Mesangial cell (primary cell): Measurements from ENCODE around the gene JMJD6. TPM values are rescaled to one million over a fixed set of nuclear protein-coding genes. Genes with fewer than 3 reads are reported as not detected.

Experiments
- total RNA-seq: library from RNA; depleted of rRNA; stranded (reverse); fragments of >200 nt; gene quantifications from 2 replicates; pipeline ENCODE4 v1.2.3, GENCODE V29; 2015

Gene JMJD6
- total RNA-seq, result 11.7 and 19.6 TPM in 2 replicates

DNA sequence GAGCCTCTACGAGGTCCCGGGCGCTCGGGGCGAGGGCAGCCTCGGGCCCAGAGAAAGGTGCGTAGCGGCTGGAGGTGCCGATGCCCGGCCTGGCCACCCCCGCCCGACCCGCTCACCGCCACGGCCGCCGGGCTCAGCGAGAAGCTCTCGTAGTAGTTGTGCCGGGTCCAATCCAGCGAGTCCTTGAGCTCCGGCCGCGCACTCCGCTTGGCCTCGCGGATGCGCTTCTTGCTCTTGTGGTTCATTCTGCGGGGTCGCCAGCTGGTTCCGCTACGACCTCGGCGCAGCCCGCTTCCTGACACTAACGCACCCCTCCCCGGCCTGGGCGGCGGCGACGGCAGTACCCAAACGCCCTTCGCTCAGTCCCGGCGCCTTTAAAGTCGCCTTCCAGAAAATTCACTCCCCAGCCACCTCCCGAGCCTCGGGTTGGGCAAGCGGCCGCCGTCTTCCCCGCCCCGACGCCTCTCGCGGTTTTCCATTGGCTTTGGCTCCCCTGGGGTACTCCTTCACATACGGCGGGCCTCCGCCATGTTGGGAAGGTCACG is at the start of gene JMJD6:
TSS of gene JMJD6 (minus strand) at position 376 of the 545 bp plus-strand sequence. CDS start at position 245, 131 bp downstream.

DNA sequence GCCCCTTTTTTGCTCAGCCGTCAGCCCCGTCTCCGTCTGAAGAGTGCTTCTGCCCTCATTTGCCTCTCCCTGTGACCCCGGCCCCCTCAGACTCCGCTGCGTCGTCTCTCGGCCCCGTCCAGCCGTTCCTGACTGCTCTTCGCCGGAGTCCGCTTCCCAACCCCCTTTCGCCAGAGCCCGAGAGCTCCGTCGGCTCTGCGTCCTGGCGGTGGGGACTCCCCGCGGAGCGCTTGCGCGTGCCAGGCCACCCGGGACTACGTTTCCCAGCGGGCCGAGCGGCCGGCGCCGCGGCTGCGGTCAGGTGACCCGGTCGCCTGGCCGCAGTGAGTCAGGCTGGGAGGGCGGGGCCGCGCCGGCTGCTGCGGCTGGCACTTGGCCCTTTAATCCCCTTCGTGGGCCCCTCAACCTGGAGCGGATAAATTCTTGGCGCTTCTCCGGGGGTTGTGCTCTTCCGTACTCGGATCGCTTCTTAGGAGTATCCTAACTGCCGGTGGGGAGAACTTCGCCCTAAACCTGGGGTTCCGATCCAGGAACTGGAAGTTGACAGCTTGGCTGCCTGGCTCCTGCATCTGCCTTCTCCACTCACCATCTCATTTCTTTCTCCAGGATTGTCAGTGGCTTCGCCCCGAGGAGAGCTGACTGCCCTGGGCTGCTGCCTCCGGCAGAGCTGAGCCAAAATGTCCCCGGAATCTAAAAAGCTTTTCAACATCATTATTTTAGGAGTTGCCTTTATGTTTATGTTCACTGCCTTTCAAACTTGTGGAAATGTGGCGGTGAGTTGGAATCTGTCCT is 11.5 kb upstream of the JMJD6 start, which contains the start of gene MFSD11:
TSS of gene MFSD11 (plus strand) at position 444 of the 792 bp plus-strand sequence. CDS start at position 678, 234 bp downstream.

DNA sequence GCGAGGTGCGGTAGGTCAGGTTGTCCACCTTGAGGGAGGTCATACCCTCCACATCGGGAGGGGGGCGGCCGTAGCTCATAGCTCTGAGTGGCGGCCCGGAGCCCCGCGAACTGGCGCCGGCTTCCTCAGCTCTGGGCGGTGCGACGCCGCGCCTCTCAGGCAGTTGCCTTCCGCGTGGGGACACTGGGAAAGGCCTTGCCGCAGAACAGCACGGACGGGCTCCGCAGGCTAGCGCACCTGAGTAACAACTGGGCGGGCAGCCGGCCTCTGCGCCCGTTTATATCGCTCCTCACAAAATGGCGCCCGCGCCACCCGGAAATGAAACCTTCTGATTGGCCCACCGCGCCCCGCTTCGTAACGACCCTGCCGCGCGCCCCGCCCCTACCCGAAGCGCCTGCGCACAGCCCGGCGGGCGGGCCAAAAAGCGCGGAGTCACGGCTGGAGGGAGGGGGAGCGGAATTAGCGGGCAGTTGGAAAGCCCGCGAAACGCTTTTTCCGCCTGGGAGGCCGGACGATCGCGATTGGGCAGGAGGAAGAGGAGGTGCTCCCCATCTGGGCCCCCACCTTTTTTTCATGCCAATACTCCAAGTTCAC is 10.8 kb upstream of the JMJD6 start, which contains the start of gene SRSF2:
TSS of gene SRSF2 (minus strand) at position 250 of the 594 bp plus-strand sequence. CDS start at position 79, 171 bp downstream.

DNA sequence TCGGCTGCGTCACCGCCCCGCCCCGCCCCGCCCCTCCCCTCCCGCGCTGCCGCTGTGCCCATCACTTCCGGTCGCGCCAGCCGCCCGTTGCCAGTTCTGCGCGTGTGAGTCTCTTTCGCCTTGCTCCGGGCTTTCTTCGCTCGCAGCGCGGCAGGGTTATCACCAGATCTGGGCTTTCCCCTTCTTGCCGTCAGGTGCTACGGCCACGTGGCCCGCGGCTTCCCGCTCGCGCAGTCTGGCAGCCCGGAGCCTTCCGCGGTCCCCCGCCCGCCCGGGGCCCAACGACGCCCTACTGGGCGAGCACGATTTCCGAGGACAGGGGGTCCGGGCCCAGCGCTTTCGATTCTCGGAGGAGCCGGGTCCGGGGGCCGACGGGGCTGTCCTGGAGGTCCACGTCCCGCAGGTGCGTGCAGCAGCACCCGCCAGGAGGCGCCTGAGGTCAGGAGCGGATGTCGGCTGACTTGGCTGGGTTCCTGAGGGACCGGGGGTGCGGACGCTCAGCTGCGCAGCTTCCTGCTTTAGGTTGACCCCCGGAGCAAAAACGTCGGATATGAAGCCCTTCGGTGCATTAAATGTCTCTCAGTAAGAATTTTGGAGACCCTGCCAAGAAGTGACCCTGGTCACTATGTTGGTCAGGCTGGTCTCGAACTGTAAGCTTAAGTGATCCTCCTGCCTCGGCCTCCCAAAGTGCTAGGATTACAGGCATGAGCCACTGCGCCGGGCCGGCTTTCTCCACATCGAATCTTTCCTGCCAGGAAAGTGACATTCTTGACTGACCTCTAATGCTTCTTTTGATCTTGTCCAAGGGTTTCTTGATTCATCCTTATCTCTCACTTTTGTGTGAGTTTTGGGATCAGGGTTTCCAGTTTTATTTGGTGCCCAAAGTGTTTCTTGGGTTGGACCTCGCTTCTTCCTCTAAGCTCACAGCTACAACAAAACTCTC is 641 bp upstream of the JMJD6 start, which contains the start of gene METTL23:
TSS of gene METTL23 (plus strand) at position 64 of the 943 bp plus-strand sequence. CDS start 2,872 bp downstream, outside the sequence.

DNA sequence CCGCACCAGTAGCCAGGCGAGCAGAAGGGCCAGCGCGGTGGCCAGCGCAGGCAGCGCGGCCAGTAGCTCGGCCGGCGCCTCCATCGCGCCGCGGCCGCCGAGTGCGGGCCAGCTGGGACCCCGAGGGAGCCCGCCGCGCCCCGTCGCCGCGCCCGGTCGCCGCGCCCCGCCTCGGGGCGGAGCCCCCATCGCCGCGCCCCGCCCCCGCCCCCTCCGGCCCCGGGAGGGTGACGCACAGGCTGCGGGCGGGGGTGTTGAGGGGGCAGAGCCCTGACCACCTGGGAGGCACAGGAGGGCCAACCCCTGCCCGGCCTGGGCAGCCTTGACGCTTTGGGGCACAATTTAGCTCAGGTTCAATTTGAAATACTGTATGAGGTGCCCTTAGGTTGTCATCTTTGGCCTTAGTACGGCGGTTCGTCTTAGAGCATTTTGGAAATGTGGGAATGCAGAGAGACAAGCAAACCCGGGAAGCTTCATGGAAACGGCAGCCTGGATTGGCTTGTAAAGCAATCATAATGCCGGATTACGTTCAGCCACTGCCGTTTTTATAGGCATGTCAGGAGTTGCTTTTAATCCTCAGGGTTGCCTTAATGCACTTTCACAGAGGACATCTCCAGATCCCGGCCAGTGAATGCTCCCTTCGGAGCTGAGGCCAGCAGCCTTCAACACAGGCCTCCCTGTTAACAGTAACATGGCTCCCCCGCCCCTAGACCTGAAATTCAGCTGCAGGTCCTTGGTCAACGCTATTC is 15.4 kb downstream of the JMJD6 start, which contains the start of gene MXRA7:
TSS of gene MXRA7 (minus strand) at position 103 of the 749 bp plus-strand sequence. CDS start at position 84, 19 bp downstream.

Other genes starting within 250 kb of the JMJD6 start
- gene RHBDF2, start 225.2 kb downstream of the JMJD6 start, total RNA-seq, result 59.3 and 64.5 TPM in 2 replicates
- 2.8 and 5.3 TPM in 2 replicates for gene CYGB, start 188.9 kb downstream of the JMJD6 start, total RNA-seq
- 0.33 and 0.38 TPM in 2 replicates for gene PRCD, start 186.6 kb downstream of the JMJD6 start, total RNA-seq
- gene ST6GALNAC2, start 140.7 kb downstream of the JMJD6 start, total RNA-seq, result 0.33 and 6.6 TPM in 2 replicates
- 0.25 TPM in 1 of 2 replicates, not detected in the other for gene ST6GALNAC1, start 82.8 kb downstream of the JMJD6 start, total RNA-seq
- 145 and 167 TPM in 2 replicates for gene MXRA7, start 15.6 kb downstream of the JMJD6 start, total RNA-seq
- 33.7 and 38.9 TPM in 2 replicates for gene METTL23, start 233 bp upstream of the JMJD6 start, total RNA-seq
- 227 and 355 TPM in 2 replicates for gene SRSF2, start 10.7 kb upstream of the JMJD6 start, total RNA-seq
- gene MFSD11, start 11.5 kb upstream of the JMJD6 start, total RNA-seq, result 13.2 and 15.5 TPM in 2 replicates
- 0.33 and 1.5 TPM in 2 replicates for gene MGAT5B, start 141.8 kb upstream of the JMJD6 start, total RNA-seq